Measurements from ENCODE around the gene SFT2D3. TPM values are rescaled to one million over a fixed set of nuclear protein-coding genes. Genes with fewer than 3 reads are reported as not detected.

The SFT2D3 gene
- total and polyA plus RNA-seq, 4 donors = 2.4 to 4.9 (median 4.7) TPM; not detected in 1

DNA sequence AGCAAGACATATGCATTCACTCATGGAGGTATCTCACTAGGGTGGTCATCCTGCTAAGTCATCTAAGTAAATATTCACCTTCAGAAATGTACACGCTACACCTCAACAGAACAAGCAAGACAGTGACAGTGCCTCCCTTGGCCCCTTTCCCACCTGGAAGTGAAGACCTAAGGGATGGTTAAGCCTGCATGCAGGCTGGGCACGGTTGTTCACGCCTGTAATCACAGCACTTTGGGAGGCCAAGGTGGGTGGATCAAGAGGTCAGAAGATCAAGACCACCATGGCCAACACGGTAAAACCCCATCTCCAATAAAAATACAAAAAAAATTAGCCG lies 30.4 kb upstream of the SFT2D3 start:
- TF ChIP-seq, protein P1, sequence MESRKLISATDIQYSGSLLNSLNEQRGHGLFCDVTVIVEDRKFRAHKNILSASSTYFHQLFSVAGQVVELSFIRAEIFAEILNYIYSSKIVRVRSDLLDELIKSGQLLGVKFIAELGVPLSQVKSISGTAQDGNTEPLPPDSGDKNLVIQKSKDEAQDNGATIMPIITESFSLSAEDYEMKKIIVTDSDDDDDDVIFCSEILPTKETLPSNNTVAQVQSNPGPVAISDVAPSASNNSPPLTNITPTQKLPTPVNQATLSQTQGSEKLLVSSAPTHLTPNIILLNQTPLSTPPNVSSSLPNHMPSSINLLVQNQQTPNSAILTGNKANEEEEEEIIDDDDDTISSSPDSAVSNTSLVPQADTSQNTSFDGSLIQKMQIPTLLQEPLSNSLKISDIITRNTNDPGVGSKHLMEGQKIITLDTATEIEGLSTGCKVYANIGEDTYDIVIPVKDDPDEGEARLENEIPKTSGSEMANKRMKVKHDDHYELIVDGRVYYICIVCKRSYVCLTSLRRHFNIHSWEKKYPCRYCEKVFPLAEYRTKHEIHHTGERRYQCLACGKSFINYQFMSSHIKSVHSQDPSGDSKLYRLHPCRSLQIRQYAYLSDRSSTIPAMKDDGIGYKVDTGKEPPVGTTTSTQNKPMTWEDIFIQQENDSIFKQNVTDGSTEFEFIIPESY (IDR thresholded peaks at IDR 0.05) = no peak
- TF ChIP-seq YY1 (IDR thresholded peaks at IDR 0.05) = no peak
- TF ChIP-seq FOXA1 (IDR thresholded peaks at IDR 0.05) = no peak
- TF ChIP-seq JUND (IDR thresholded peaks at IDR 0.05) = no peak
- TF ChIP-seq EGR1 (IDR thresholded peaks at IDR 0.05; ENCODE audit: low read depth in 2 of 2) = no peak
- TF ChIP-seq ATF3 (IDR thresholded peaks at IDR 0.05) = no peak
- no peak for TF ChIP-seq MAX (IDR thresholded peaks at IDR 0.05)
- no peak for TF ChIP-seq RAD21 (IDR thresholded peaks at IDR 0.05)
- TF ChIP-seq NR2F2 (IDR thresholded peaks at IDR 0.05) = no peak
- TF ChIP-seq, protein P2, sequence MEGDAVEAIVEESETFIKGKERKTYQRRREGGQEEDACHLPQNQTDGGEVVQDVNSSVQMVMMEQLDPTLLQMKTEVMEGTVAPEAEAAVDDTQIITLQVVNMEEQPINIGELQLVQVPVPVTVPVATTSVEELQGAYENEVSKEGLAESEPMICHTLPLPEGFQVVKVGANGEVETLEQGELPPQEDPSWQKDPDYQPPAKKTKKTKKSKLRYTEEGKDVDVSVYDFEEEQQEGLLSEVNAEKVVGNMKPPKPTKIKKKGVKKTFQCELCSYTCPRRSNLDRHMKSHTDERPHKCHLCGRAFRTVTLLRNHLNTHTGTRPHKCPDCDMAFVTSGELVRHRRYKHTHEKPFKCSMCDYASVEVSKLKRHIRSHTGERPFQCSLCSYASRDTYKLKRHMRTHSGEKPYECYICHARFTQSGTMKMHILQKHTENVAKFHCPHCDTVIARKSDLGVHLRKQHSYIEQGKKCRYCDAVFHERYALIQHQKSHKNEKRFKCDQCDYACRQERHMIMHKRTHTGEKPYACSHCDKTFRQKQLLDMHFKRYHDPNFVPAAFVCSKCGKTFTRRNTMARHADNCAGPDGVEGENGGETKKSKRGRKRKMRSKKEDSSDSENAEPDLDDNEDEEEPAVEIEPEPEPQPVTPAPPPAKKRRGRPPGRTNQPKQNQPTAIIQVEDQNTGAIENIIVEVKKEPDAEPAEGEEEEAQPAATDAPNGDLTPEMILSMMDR (IDR thresholded peaks at IDR 0.05; ENCODE audit: low read depth, low read length, missing input control) = no peak
- TF ChIP-seq GABPA (IDR thresholded peaks at IDR 0.05 in 1 of 2, conservative IDR thresholded peaks at IDR 0.05 in 1 of 2) = no peak
- TF ChIP-seq HNF4A (conservative IDR thresholded peaks at IDR 0.05) = no peak
- TF ChIP-seq, protein P3, sequence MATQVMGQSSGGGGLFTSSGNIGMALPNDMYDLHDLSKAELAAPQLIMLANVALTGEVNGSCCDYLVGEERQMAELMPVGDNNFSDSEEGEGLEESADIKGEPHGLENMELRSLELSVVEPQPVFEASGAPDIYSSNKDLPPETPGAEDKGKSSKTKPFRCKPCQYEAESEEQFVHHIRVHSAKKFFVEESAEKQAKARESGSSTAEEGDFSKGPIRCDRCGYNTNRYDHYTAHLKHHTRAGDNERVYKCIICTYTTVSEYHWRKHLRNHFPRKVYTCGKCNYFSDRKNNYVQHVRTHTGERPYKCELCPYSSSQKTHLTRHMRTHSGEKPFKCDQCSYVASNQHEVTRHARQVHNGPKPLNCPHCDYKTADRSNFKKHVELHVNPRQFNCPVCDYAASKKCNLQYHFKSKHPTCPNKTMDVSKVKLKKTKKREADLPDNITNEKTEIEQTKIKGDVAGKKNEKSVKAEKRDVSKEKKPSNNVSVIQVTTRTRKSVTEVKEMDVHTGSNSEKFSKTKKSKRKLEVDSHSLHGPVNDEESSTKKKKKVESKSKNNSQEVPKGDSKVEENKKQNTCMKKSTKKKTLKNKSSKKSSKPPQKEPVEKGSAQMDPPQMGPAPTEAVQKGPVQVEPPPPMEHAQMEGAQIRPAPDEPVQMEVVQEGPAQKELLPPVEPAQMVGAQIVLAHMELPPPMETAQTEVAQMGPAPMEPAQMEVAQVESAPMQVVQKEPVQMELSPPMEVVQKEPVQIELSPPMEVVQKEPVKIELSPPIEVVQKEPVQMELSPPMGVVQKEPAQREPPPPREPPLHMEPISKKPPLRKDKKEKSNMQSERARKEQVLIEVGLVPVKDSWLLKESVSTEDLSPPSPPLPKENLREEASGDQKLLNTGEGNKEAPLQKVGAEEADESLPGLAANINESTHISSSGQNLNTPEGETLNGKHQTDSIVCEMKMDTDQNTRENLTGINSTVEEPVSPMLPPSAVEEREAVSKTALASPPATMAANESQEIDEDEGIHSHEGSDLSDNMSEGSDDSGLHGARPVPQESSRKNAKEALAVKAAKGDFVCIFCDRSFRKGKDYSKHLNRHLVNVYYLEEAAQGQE (IDR thresholded peaks at IDR 0.05) = no peak
- no peak for TF ChIP-seq SP1 (IDR thresholded peaks at IDR 0.05)
- TF ChIP-seq RXRA (IDR thresholded peaks at IDR 0.05) = no peak
- H3K27me3 ChIP-seq (ENCODE audit: control insufficient read depth in 4 of 4, insufficient read depth in 4 of 4, low read length in 3 of 4) = no peaks in the 10 kb centered on the region
- no peak overlapping the region for H3K9ac ChIP-seq (ENCODE audit: low read depth in 1 of 2, low read length in 2 of 2)
- H3K4me3 ChIP-seq (ENCODE audit: low read depth in 1 of 3, low read length in 3 of 3) = no peak overlapping the region
- 75% methylated on average over 5 of the region's 5 CpGs for WGBS
- no peak overlapping the region for H3K27ac ChIP-seq (ENCODE audit: low read depth in 1 of 2, low read length in 2 of 2)
- no peak for DNase-seq (ENCODE audit: low spot score)
- peaks cover 2 to 33% (median 18%) of the 10 kb centered on the region in 4 donors for H3K4me1 ChIP-seq (ENCODE audit: control insufficient read depth in 4 of 4, insufficient read depth in 4 of 4, low read length in 3 of 4)
- H3K9me3 ChIP-seq (ENCODE audit: control insufficient read depth in 4 of 4, low read length in 3 of 4) = no peaks in the 10 kb centered on the region
- H3K36me3 ChIP-seq (ENCODE audit: control insufficient read depth in 4 of 4, insufficient read depth in 3 of 4, low read depth in 1 of 4, low read length in 3 of 4) = no peaks in the 10 kb centered on the region
